H4 (cell line): Measurements from ENCODE around the gene TCAIM. TPM values are rescaled to one million over a fixed set of nuclear protein-coding genes. Genes with fewer than 3 reads are reported as not detected.

Experiments
- DNase-seq: peaks from one replicate; pipeline ENCODE4 v3.0.0-alpha.2; 2015; ENCODE audit warnings: low spot score
- total RNA-seq: library from RNA; depleted of rRNA; stranded (reverse); fragments of >200 nt; shearing (Covaris generic); gene quantifications from 2 replicates; pipeline ENCODE4 v1.2.3, GENCODE V29; 2014; rRNA removed

Gene TCAIM
- total RNA-seq: 21.9 and 24.9 TPM in 2 replicates

GRCh38 chr3:44338010-44338827 lies at the start of gene TCAIM:
Gene TCAIM, plus strand, starts transcription at chr3:44338766. Its CDS starts 16,017 bp downstream, at chr3:44354783.
- DNase-seq: peak; percentile 93

GRCh38 chr3:44289882-44290462 lies 48.6 kb upstream of the TCAIM start:
- no peak for DNase-seq

GRCh38 chr3:44292276-44292675 lies 46.3 kb upstream of the TCAIM start:
- no peak for DNase-seq

- no peak for DNase-seq
These were observed 45.6 kb upstream of the TCAIM start for GRCh38 chr3:44292947-44293346.

GRCh38 chr3:44297255-44297654 lies 41.3 kb upstream of the TCAIM start:
- no peak for DNase-seq

GRCh38 chr3:44301746-44302145 lies 36.8 kb upstream of the TCAIM start:
- no peak for DNase-seq

- DNase-seq: no peak
These were observed 29.1 kb upstream of the TCAIM start for GRCh38 chr3:44309500-44309899.

GRCh38 chr3:44318891-44319311 lies 19.7 kb upstream of the TCAIM start:
- no peak for DNase-seq

- DNase-seq: no peak
These were observed 17.2 kb upstream of the TCAIM start for GRCh38 chr3:44321335-44321734.

GRCh38 chr3:44323341-44323955 lies 15.1 kb upstream of the TCAIM start:
- peak; percentile 37 for DNase-seq

GRCh38 chr3:44324584-44324983 lies 14.0 kb upstream of the TCAIM start:
- no peak for DNase-seq

GRCh38 chr3:44326019-44326418 lies 12.5 kb upstream of the TCAIM start:
- no peak for DNase-seq

- no peak for DNase-seq
These were observed 12.1 kb upstream of the TCAIM start for GRCh38 chr3:44326515-44326914.

GRCh38 chr3:44329946-44330345 lies 8.6 kb upstream of the TCAIM start:
- no peak for DNase-seq

- no peak for DNase-seq
These were observed 8.1 kb upstream of the TCAIM start for GRCh38 chr3:44330444-44330843.

GRCh38 chr3:44334326-44334725 lies 4.2 kb upstream of the TCAIM start:
- DNase-seq: no peak

GRCh38 chr3:44337248-44337785 lies 1.2 kb upstream of the TCAIM start:
- no peak for DNase-seq

GRCh38 chr3:44338828-44339127 lies 212 bp downstream of the TCAIM start:
- DNase-seq: no peak

- no peak for DNase-seq
These were observed 853 bp downstream of the TCAIM start for GRCh38 chr3:44339181-44340057.

- no peak for DNase-seq
These were observed 1.5 kb downstream of the TCAIM start for GRCh38 chr3:44340058-44340395.

- DNase-seq: peak; percentile 53
These were observed 3.7 kb downstream of the TCAIM start for GRCh38 chr3:44342176-44342790.
